WTC11 (cell line): ENCODE results near the gene SLITRK2. TPM values are rescaled to one million over a fixed set of nuclear protein-coding genes. Genes with fewer than 3 reads are reported as not detected.

ENCODE experiments used
- ATAC-seq: fragments of 200-7000 bp; cut with Tn5 transposase; 2 replicates; pipeline ENCODE4 v1.10.0; 2021; ENCODE audit warnings: mild to moderate bottlenecking, moderate library complexity
- CTCF ChIA-PET: fragments of 300-600 bp; sonication (Branson Sonifier 250); formaldehyde crosslinking; loops from one replicate; lab custom pipeline; 2021; ENCODE audit warnings: antibody characterized with exemption; lab: Charles Lee
- POLR2A ChIA-PET: fragments of 350-600 bp; sonication (Branson Sonifier 250); formaldehyde crosslinking; loops from one replicate; lab custom pipeline; 2021; ENCODE audit warnings: antibody characterized with exemption; lab: Charles Lee
- DNase-seq: peaks from one replicate; pipeline ENCODE4 v3.0.0; 2021; ENCODE audit warnings: low spot score
- H3K27ac Mint-ChIP-seq: 2 replicates; pipeline ENCODE4 v1.8.0; 2021; ENCODE audit warnings: mixed read lengths
- H3K27me3 Mint-ChIP-seq: 2 replicates; pipeline ENCODE4 v1.8.0; 2021; ENCODE audit warnings: low read depth, mild to moderate bottlenecking, moderate library complexity, mixed read lengths
- H3K36me3 Mint-ChIP-seq: 2 replicates; pipeline ENCODE4 v1.8.0; 2021; ENCODE audit warnings: mixed read lengths
- H3K4me1 Mint-ChIP-seq: 2 replicates; pipeline ENCODE4 v1.8.0; 2022; ENCODE audit warnings: mixed read lengths
- H3K4me3 Mint-ChIP-seq: 2 replicates; pipeline ENCODE4 v1.8.0; 2021; ENCODE audit warnings: mild to moderate bottlenecking, moderate library complexity, mixed read lengths
- H3K9me3 Mint-ChIP-seq: 2 replicates; pipeline ENCODE4 v1.8.0; 2021; ENCODE audit warnings: mixed read lengths
- AR ChIP-seq: fragments of 250-450 bp; sonication (Bioruptor Pico); IDR thresholded peaks from 2 replicates; pipeline ENCODE4 v1.9.0; 2021; ENCODE audit warnings: mild to moderate bottlenecking
- ATF1 ChIP-seq: sonication (generic); formaldehyde crosslinking; IDR thresholded peaks from 2 replicates; pipeline ENCODE4 v1.8.1; 2023; ENCODE audit warnings: mild to moderate bottlenecking, moderate library complexity, missing genetic modification reagents
- ATF6 ChIP-seq: sonication (generic); formaldehyde crosslinking; IDR thresholded peaks from 2 replicates; pipeline ENCODE4 v1.8.1; 2023; ENCODE audit warnings: mild to moderate bottlenecking, missing genetic modification reagents
- CDX4 ChIP-seq: fragments of 250-450 bp; sonication (Bioruptor Pico); IDR thresholded peaks from 2 replicates; pipeline ENCODE4 v1.9.0; 2021; ENCODE audit warnings: moderate library complexity, mild to moderate bottlenecking, inconsistent platforms, borderline replicate concordance
- ESRRA ChIP-seq: sonication (generic); formaldehyde crosslinking; IDR thresholded peaks from 2 replicates; pipeline ENCODE4 v1.8.1; 2022; ENCODE audit warnings: mild to moderate bottlenecking, missing genetic modification reagents, borderline replicate concordance
- ETV6 ChIP-seq: sonication (generic); formaldehyde crosslinking; IDR thresholded peaks from 2 replicates; pipeline ENCODE4 v1.8.1; 2022; ENCODE audit warnings: mild to moderate bottlenecking, missing genetic modification reagents
- FOXK1 ChIP-seq: sonication (generic); formaldehyde crosslinking; IDR thresholded peaks from 2 replicates; pipeline ENCODE4 v1.8.0; 2022; ENCODE audit warnings: mild to moderate bottlenecking, moderate library complexity, missing genetic modification reagents
- FOXP1 ChIP-seq: sonication (generic); formaldehyde crosslinking; IDR thresholded peaks from 2 replicates; pipeline ENCODE4 v1.8.0; 2022; ENCODE audit warnings: missing genetic modification reagents, mild to moderate bottlenecking, moderate library complexity, borderline replicate concordance
- GTF2I ChIP-seq: fragments of 250-450 bp; sonication (Bioruptor Pico); conservative IDR thresholded peaks from 2 replicates; pipeline ENCODE4 v1.4.0; 2021; ENCODE audit warnings: mild to moderate bottlenecking
- IRF2 ChIP-seq: sonication (generic); formaldehyde crosslinking; IDR thresholded peaks from 2 replicates; pipeline ENCODE4 v1.8.0; 2022; ENCODE audit warnings: low read depth, missing genetic modification reagents, borderline replicate concordance
- MXD4 ChIP-seq: fragments of 250-450 bp; sonication (Bioruptor Pico); IDR thresholded peaks from 2 replicates; pipeline ENCODE4 v1.8.0; 2021; ENCODE audit warnings: mild to moderate bottlenecking, moderate library complexity, borderline replicate concordance
- NR1H2 ChIP-seq: sonication (generic); formaldehyde crosslinking; IDR thresholded peaks from 2 replicates; pipeline ENCODE4 v1.9.0; 2021; ENCODE audit warnings: mild to moderate bottlenecking, moderate library complexity, missing genetic modification reagents
- PRRX2 ChIP-seq: fragments of 250-450 bp; sonication (Bioruptor Pico); IDR thresholded peaks from 2 replicates; pipeline ENCODE4 v1.8.0; 2021; ENCODE audit warnings: mild to moderate bottlenecking
- RORB ChIP-seq: fragments of 250-450 bp; sonication (Bioruptor Pico); IDR thresholded peaks from 2 replicates; pipeline ENCODE4 v1.9.0; 2021; ENCODE audit warnings: mild to moderate bottlenecking
- SMAD4 ChIP-seq: sonication (generic); formaldehyde crosslinking; IDR thresholded peaks from 2 replicates; pipeline ENCODE4 v1.8.0; 2022; ENCODE audit warnings: mild to moderate bottlenecking, missing genetic modification reagents
- TCF7 ChIP-seq: sonication (generic); formaldehyde crosslinking; IDR thresholded peaks from 2 replicates; pipeline ENCODE4 v1.8.0; 2022; ENCODE audit warnings: mild to moderate bottlenecking, low read depth, missing genetic modification reagents, moderate library complexity
- USF2 ChIP-seq: sonication (generic); formaldehyde crosslinking; IDR thresholded peaks from 2 replicates; pipeline ENCODE4 v1.8.1; 2023; ENCODE audit warnings: mild to moderate bottlenecking, missing genetic modification reagents, moderate library complexity
- ZNF263 ChIP-seq: sonication (generic); formaldehyde crosslinking; IDR thresholded peaks from 2 replicates; pipeline ENCODE4 v1.8.1; 2022; ENCODE audit warnings: low read depth, mild to moderate bottlenecking, moderate library complexity, missing genetic modification reagents
- ZNF281 ChIP-seq: sonication (generic); formaldehyde crosslinking; IDR thresholded peaks from 2 replicates; pipeline ENCODE4 v1.8.0; 2023; ENCODE audit warnings: mild to moderate bottlenecking, missing genetic modification reagents
- ZNF396 ChIP-seq: fragments of 250-450 bp; sonication (Bioruptor Pico); IDR thresholded peaks from 2 replicates; pipeline ENCODE4 v1.8.0; 2021; ENCODE audit warnings: mild to moderate bottlenecking, moderate library complexity, borderline replicate concordance
- ZNF416 ChIP-seq: fragments of 250-450 bp; sonication (Bioruptor Pico); IDR thresholded peaks from 2 replicates; pipeline ENCODE4 v1.9.0; 2021; ENCODE audit warnings: mild to moderate bottlenecking, inconsistent platforms
- ZNF423 ChIP-seq: fragments of 250-450 bp; sonication (Bioruptor Pico); IDR thresholded peaks from 2 replicates; pipeline ENCODE4 v2.1.2; 2022; ENCODE audit warnings: mild to moderate bottlenecking, moderate library complexity
- total RNA-seq: library from RNA; stranded (reverse); gene quantifications from 3 replicates; pipeline ENCODE4 v1.2.3, GENCODE V29; 2021

Gene SLITRK2
- total RNA-seq, 1 experiment from 2014 or later: not detected

GRCh38 chrX:145826466-145826865 is 8.8 kb downstream of the SLITRK2 start (continued):
- TF ChIP-seq SMAD4 (CRISPR knock-in tag) (no peak), ATF1 (CRISPR knock-in tag) (no peak), ZNF416 (CRISPR knock-in tag) (no peak), MXD4 (CRISPR knock-in tag) (no peak), ZNF396 (CRISPR knock-in tag) (no peak)

- Mint-ChIP-seq H3K4me1 (no peaks in the 10 kb centered on the region), H3K4me3 (no peak overlapping the region), H3K36me3 (peaks cover 8% of the 10 kb centered on the region; the same call in 1 of the 2 replicates), H3K27ac (no peak overlapping the region), H3K9me3 (peaks cover 31% of the 10 kb centered on the region), H3K27me3 (no peaks in the 10 kb centered on the region)
- no peak for TF ChIP-seq ESRRA (CRISPR knock-in tag)
- no peak for TF ChIP-seq FOXK1
- TF ChIP-seq ATF6 (CRISPR knock-in tag): no peak
- TF ChIP-seq IRF2 (CRISPR knock-in tag): no peak
- no peak for TF ChIP-seq ZNF263 (CRISPR knock-in tag)
- TF ChIP-seq NR1H2: no peak
- TF ChIP-seq GTF2I (CRISPR knock-in tag): no peak
- no peak for TF ChIP-seq ZNF423 (CRISPR knock-in tag)
- TF ChIP-seq TCF7 (CRISPR knock-in tag): no peak
- no peak for TF ChIP-seq PRRX2 (CRISPR knock-in tag)
- TF ChIP-seq ZNF281 (CRISPR knock-in tag): no peak
- no peak for TF ChIP-seq FOXP1 (CRISPR knock-in tag)
- TF ChIP-seq CDX4 (CRISPR knock-in tag): no peak
- no peak for TF ChIP-seq AR (CRISPR knock-in tag)
- no peak for TF ChIP-seq ETV6 (CRISPR knock-in tag)
- TF ChIP-seq USF2 (CRISPR knock-in tag): no peak
- no peak for TF ChIP-seq SMAD4 (CRISPR knock-in tag)
- no peak for TF ChIP-seq RORB (CRISPR knock-in tag)
- TF ChIP-seq ZNF416 (CRISPR knock-in tag): no peak
- no peak for DNase-seq
- ChIA-PET CTCF (no interaction called here), POLR2A (no interaction called here)
- ATAC-seq: no peak
Observed at GRCh38 chrX:145832796-145833195, 15.2 kb downstream of the SLITRK2 start.
